B cell (primary cell): Measurements from ENCODE around the gene FRMPD1. TPM values are rescaled to one million over a fixed set of nuclear protein-coding genes. Genes with fewer than 3 reads are reported as not detected.

ENCODE experiments used
- ATAC-seq: fragments of 200-7000 bp; cut with Tn5 transposase; one replicate; pipeline ENCODE4 v1.10.0; 2021; ENCODE audit warnings: low read depth, mild to moderate bottlenecking, moderate number of reproducible peaks, moderate library complexity
- CTCF ChIA-PET: fragments of 350-600 bp; sonication (Branson Sonifier 250); formaldehyde crosslinking; loops from one replicate; lab custom pipeline; 2021; ENCODE audit warnings: antibody characterized with exemption, inconsistent platforms; lab: Charles Lee
- POLR2A ChIA-PET: fragments of 350-600 bp; sonication (Branson Sonifier 250); formaldehyde crosslinking; loops from one replicate; lab custom pipeline; 2021; ENCODE audit warnings: antibody characterized with exemption; lab: Charles Lee
- DNase-seq: peaks from one replicate; pipeline ENCODE4 v3.0.0; 2013
- H2AFZ ChIP-seq: 2 replicates; pipeline ENCODE4 v1.6.1; 2012; ENCODE audit warnings: mild to moderate bottlenecking, low read depth, low read length; ENCODE audit not compliant: insufficient read depth, poor library complexity, severe bottlenecking
- H3K27ac ChIP-seq, 2 donors: 1 replicate in 1 of 2; 2 replicates in 1 of 2; pipeline ENCODE4 v1.5.1; 2012 to 2013; ENCODE audit warnings: low read length in 2 of 2, mild to moderate bottlenecking in 2 of 2, moderate library complexity in 1 of 2
- H3K27me3 ChIP-seq, 4 experiments: fragments of 200-600 bp in 1 of 4; sonication (generic) in 1 of 4; replicated peaks in 1 of 4; 1 replicate in 2 of 4; 2 replicates in 2 of 4; pipeline versions ENCODE4 v1.6.1 to v1.7.0; 2013 to 2016; ENCODE audit warnings: low read length in 3 of 4, mild to moderate bottlenecking in 2 of 4, mixed read lengths in 1 of 4, moderate library complexity in 1 of 4; ENCODE audit not compliant: insufficient read depth in 4 of 4, control insufficient read depth in 3 of 4; ENCODE audit errors: control extremely low read depth in 1 of 4
- H3K36me3 ChIP-seq, 2 experiments: replicated peaks in 1 of 2; 1 replicate in 1 of 2; 2 replicates in 1 of 2; pipeline versions ENCODE4 v1.6.1 to v1.7.1; 2013; ENCODE audit warnings: low read length in 1 of 2; ENCODE audit not compliant: insufficient read depth in 2 of 2, control insufficient read depth in 1 of 2; ENCODE audit errors: control extremely low read depth in 1 of 2, extremely low read depth in 1 of 2
- H3K4me1 ChIP-seq, 2 donors: fragments of 200-600 bp in 1 of 2; sonication (generic) in 1 of 2; 1 replicate in 1 of 2; 2 replicates in 1 of 2; pipeline versions ENCODE4 v1.5.1 to v1.6.1; 2013 to 2017; ENCODE audit warnings: low read length in 2 of 2; ENCODE audit not compliant: control insufficient read depth in 2 of 2, insufficient read depth in 2 of 2
- H3K4me2 ChIP-seq: replicated peaks from 2 replicates; pipeline ENCODE3; 2012; ENCODE audit warnings: mild to moderate bottlenecking, low read depth, low read length; ENCODE audit not compliant: poor library complexity, severe bottlenecking
- H3K4me3 ChIP-seq, 5 experiments: fragments of 200-600 bp in 1 of 5; sonication (generic) in 1 of 5; 1 replicate in 3 of 5; 2 replicates in 2 of 5; pipeline versions ENCODE4 v1.5.1 to v1.7.0; 2011 to 2016; ENCODE audit warnings: low read length in 4 of 5, mild to moderate bottlenecking in 4 of 5, low read depth in 2 of 5, control low read depth in 1 of 5, moderate library complexity in 1 of 5; ENCODE audit not compliant: insufficient read depth in 1 of 5; ENCODE audit errors: control extremely low read depth in 1 of 5, extremely low read depth in 1 of 5
- H3K79me2 ChIP-seq: fragments of 200-600 bp; sonication (generic); one replicate; pipeline ENCODE4 v1.6.0; 2016; ENCODE audit warnings: low read length; ENCODE audit not compliant: control insufficient read depth, insufficient read depth
- H3K9ac ChIP-seq: fragments of 200-600 bp; sonication (generic); 2 replicates; pipeline ENCODE4 v1.6.1; 2017; ENCODE audit warnings: mild to moderate bottlenecking, low read length, moderate library complexity
- H3K9me3 ChIP-seq, 3 donors: one replicate each; pipeline versions ENCODE4 v1.6.1 to v1.7.1; 2013; ENCODE audit warnings: low read length in 2 of 3; ENCODE audit not compliant: control insufficient read depth in 2 of 3, insufficient read depth in 1 of 3; ENCODE audit errors: control extremely low read depth in 1 of 3
- H4K20me1 ChIP-seq: 2 replicates; pipeline ENCODE4 v1.6.0; 2012; ENCODE audit warnings: mild to moderate bottlenecking, low read length; ENCODE audit not compliant: insufficient read depth, control insufficient read depth, poor library complexity, severe bottlenecking
- H3K27ac Mint-ChIP-seq: one replicate; pipeline ENCODE4 v1.8.0; 2021; ENCODE audit warnings: mixed read lengths
- H3K27me3 Mint-ChIP-seq: one replicate; pipeline ENCODE4 v1.8.0; 2021; ENCODE audit warnings: mixed read lengths
- H3K4me1 Mint-ChIP-seq: one replicate; pipeline ENCODE4 v1.8.0; 2021; ENCODE audit warnings: mixed read lengths
- H3K4me3 Mint-ChIP-seq: one replicate; pipeline ENCODE4 v1.8.0; 2021; ENCODE audit warnings: mixed read lengths
- H3K9me3 Mint-ChIP-seq: one replicate; pipeline ENCODE4 v1.8.0; 2022; ENCODE audit warnings: mixed read lengths; ENCODE audit not compliant: insufficient read depth
- EZH2 ChIP-seq: IDR thresholded peaks from 2 replicates; pipeline ENCODE4 v1.6.1; 2012; ENCODE audit warnings: borderline replicate concordance, low read depth, mild to moderate bottlenecking, moderate library complexity, low read length; ENCODE audit not compliant: insufficient read depth, poor library complexity, severe bottlenecking
- WGBS: methylation state at CpG from one replicate; pipeline ENCODE4 v1.1.5; 2013; ENCODE audit warnings: missing lambda C conversion rate; ENCODE audit not compliant: insufficient coverage; 5-methylcytosine and 5-hydroxymethylcytosine counted together
- intact Hi-C: fragments of 100-400 bp; cut with micrococcal nuclease; formaldehyde crosslinking; loops from one replicate; pipeline ENCODE4 v1.10.0; 2022
- polyA plus RNA-seq: library from polyadenylated mRNA; depleted of rRNA; stranded (reverse); fragments of >200 nt; gene quantifications from 2 replicates; pipeline ENCODE4 v1.2.3, GENCODE V29; 2012
- total RNA-seq, 2 donors: library from RNA; stranded (reverse); fragments of 120-200 nt in 1 of 2; gene quantifications; 1 replicate in 1 of 2; 2 replicates in 1 of 2; pipeline versions ENCODE4 v1.2.3 to v1.2.4, GENCODE V29; 2013 to 2022
- TF ChIP-seq, protein P1 (sequence below): fragments of 200-600 bp; IDR thresholded peaks from one replicate; pipeline ENCODE4 v1.8.0; 2022; ENCODE audit warnings: antibody characterized with exemption, mild to moderate bottlenecking

The FRMPD1 gene
- total and polyA plus RNA-seq, 2 donors (not counting 1 experiment from before 2014, with no cell fraction given): 0.05 TPM; not detected in 1

GRCh38 chr9:37694355-37694754, 43.6 kb downstream of the FRMPD1 start:
- Mint-ChIP-seq H3K4me1 (peaks cover 4% of the 10 kb centered on the region), H3K27ac (no peak overlapping the region), H3K4me3 (no peak overlapping the region), H3K27me3 (peaks cover 19% of the 10 kb centered on the region), H3K9me3 (peaks cover 3% of the 10 kb centered on the region)
- ChIA-PET CTCF (no interaction called here), POLR2A (no interaction called here)
- no peaks in the 10 kb centered on the region for H3K79me2 ChIP-seq
- no peaks in the 10 kb centered on the region for H3K9me3 ChIP-seq
- no peak overlapping the region for H3K9ac ChIP-seq
- ATAC-seq: no peak
- H3K27me3 ChIP-seq: no peaks in the 10 kb centered on the region
- TF ChIP-seq, protein P1, sequence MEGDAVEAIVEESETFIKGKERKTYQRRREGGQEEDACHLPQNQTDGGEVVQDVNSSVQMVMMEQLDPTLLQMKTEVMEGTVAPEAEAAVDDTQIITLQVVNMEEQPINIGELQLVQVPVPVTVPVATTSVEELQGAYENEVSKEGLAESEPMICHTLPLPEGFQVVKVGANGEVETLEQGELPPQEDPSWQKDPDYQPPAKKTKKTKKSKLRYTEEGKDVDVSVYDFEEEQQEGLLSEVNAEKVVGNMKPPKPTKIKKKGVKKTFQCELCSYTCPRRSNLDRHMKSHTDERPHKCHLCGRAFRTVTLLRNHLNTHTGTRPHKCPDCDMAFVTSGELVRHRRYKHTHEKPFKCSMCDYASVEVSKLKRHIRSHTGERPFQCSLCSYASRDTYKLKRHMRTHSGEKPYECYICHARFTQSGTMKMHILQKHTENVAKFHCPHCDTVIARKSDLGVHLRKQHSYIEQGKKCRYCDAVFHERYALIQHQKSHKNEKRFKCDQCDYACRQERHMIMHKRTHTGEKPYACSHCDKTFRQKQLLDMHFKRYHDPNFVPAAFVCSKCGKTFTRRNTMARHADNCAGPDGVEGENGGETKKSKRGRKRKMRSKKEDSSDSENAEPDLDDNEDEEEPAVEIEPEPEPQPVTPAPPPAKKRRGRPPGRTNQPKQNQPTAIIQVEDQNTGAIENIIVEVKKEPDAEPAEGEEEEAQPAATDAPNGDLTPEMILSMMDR: no peak
- no peak for TF ChIP-seq EZH2
- H3K36me3 ChIP-seq: no peaks in the 10 kb centered on the region
- 58% methylated on average over 2 of the region's 5 CpGs for WGBS
- no peak overlapping the region for H3K4me2 ChIP-seq
- no peak overlapping the region for H3K27ac ChIP-seq
- H3K4me3 ChIP-seq: no peak overlapping the region
- DNase-seq: no peak
- no peak overlapping the region for H2AFZ ChIP-seq
- no peaks in the 10 kb centered on the region for H4K20me1 ChIP-seq
- peaks cover 0 to 8% of the 10 kb centered on the region in 2 donors for H3K4me1 ChIP-seq
- intact Hi-C loops: no loop called here

- H3K27me3 ChIP-seq: no peaks in the 10 kb centered on the region
- Mint-ChIP-seq H3K4me3 (no peak overlapping the region), H3K9me3 (peaks cover 3% of the 10 kb centered on the region), H3K4me1 (peaks cover 4% of the 10 kb centered on the region), H3K27me3 (peaks cover 12% of the 10 kb centered on the region), H3K27ac (no peak overlapping the region)
- H3K27ac ChIP-seq: no peak overlapping the region
- H3K36me3 ChIP-seq: no peaks in the 10 kb centered on the region
- H3K9me3 ChIP-seq: no peaks in the 10 kb centered on the region
- ChIA-PET POLR2A (no interaction called here), CTCF (interaction anchor here (0.7 kb wide), 1 partner anchor 1060 kb away, joined by 3 read pairs; no protein-coding TSS in a partner anchor)
- peaks cover 0 to 8% of the 10 kb centered on the region in 2 donors for H3K4me1 ChIP-seq
- ATAC-seq: no peak
- no peak overlapping the region for H2AFZ ChIP-seq
- intact Hi-C loops: no loop called here
- H3K4me3 ChIP-seq: no peak overlapping the region
- no peak overlapping the region for H3K4me2 ChIP-seq
- H3K9ac ChIP-seq: no peak overlapping the region
- no peak for TF ChIP-seq EZH2
- TF ChIP-seq, protein P1: no peak
- no peaks in the 10 kb centered on the region for H4K20me1 ChIP-seq
- no peaks in the 10 kb centered on the region for H3K79me2 ChIP-seq
- DNase-seq: no peak
- no CpG with 5 or more reads among the region's 1 CpG for WGBS
Observed at GRCh38 chr9:37696528-37696927, 45.8 kb downstream of the FRMPD1 start.
